GM13977 (cell line): ENCODE data around the gene KLHL29.

Experiments used
- DNase-seq: peaks from one replicate; pipeline ENCODE4 v3.0.0; 2012; ENCODE audit warnings: low spot score
- in situ Hi-C: fragments of 300-500 bp; cut with MboI; formaldehyde crosslinking; loops from one replicate; pipeline ENCODE4 v1.12.0; 2022; ENCODE audit warnings: low sequenced_read_pairs, low pct_unique_long_range_greater_than_20kb, mixed read lengths, inconsistent platforms; ENCODE audit not compliant: unreplicated experiment
- TF ChIP-seq, protein P1 (sequence below): IDR thresholded peaks from 2 replicates; pipeline ENCODE4 v1.5.1; 2012; ENCODE audit warnings: mild to moderate bottlenecking, control low read depth; ENCODE audit not compliant: insufficient read depth; ENCODE audit errors: extremely low read depth, missing control alignments

The KLHL29 gene

DNA sequence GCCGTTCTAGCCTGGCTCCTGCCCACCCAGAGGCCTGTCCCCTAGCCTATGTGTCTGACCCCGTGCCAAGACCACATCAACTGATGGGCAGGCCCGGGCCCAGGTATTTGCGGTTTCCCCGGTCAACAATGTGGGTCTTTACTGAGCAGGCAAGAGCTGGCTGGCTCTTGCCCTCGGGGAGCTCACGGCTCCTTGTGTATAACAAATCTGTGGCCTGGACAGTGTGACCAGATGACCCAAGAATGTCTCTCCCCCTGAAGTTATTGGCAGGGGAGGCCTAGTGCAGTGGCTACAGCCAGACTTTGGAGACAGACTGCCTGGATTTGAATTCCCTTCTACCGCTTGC lies 179.6 kb downstream of the KLHL29 start:
- in situ Hi-C loops: no loop called here

DNA sequence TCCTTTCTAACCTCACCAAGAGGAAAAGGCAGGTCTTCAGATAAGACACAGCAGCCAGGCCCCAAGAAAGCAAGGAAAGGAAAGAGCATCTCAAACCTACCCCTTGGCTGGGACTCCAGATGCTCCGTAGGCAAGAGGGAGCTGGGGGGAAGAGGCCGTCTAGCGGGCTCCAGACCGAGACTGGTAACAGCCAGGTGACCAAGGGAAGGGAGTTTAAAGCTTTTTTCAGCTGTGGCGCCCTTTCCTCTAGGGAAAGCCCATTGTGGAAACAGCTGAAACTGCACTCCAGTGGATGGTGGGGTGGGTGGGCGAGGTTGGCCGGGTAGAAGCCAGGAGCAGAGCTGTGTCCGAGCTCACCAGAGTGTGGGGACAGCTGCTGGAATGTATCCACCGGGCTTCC lies 180.4 kb downstream of the KLHL29 start:
- no peak for DNase-seq
- TF ChIP-seq, protein P1, sequence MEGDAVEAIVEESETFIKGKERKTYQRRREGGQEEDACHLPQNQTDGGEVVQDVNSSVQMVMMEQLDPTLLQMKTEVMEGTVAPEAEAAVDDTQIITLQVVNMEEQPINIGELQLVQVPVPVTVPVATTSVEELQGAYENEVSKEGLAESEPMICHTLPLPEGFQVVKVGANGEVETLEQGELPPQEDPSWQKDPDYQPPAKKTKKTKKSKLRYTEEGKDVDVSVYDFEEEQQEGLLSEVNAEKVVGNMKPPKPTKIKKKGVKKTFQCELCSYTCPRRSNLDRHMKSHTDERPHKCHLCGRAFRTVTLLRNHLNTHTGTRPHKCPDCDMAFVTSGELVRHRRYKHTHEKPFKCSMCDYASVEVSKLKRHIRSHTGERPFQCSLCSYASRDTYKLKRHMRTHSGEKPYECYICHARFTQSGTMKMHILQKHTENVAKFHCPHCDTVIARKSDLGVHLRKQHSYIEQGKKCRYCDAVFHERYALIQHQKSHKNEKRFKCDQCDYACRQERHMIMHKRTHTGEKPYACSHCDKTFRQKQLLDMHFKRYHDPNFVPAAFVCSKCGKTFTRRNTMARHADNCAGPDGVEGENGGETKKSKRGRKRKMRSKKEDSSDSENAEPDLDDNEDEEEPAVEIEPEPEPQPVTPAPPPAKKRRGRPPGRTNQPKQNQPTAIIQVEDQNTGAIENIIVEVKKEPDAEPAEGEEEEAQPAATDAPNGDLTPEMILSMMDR: no peak
- in situ Hi-C loops: no loop called here

More for the DNA sequence above, 179.6 kb downstream of the KLHL29 start:
- TF ChIP-seq, protein P1: no peak
- no peak for DNase-seq

DNA sequence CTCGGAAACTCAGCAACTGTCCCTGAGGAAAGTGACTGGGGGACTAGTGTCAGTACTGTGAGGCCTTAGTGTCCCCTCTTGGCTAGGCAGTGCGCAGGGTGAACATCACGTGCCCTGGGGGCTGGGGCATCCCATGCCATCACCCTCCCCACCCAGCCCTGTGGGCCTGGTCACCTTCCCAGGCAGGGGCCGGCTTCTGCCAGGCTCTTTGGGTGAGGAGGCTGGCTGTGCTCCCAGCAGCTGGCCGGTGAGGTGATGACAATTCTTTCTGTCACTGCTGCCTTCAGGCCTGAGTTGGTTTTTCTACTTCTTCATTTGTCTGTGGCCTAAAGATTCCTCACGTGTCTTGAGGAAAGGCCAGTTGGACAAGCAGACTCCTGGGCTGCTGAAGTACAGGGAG lies 180.8 kb downstream of the KLHL29 start:
- no peak for DNase-seq
- in situ Hi-C loops: no loop called here
- TF ChIP-seq, protein P1: no peak

DNA sequence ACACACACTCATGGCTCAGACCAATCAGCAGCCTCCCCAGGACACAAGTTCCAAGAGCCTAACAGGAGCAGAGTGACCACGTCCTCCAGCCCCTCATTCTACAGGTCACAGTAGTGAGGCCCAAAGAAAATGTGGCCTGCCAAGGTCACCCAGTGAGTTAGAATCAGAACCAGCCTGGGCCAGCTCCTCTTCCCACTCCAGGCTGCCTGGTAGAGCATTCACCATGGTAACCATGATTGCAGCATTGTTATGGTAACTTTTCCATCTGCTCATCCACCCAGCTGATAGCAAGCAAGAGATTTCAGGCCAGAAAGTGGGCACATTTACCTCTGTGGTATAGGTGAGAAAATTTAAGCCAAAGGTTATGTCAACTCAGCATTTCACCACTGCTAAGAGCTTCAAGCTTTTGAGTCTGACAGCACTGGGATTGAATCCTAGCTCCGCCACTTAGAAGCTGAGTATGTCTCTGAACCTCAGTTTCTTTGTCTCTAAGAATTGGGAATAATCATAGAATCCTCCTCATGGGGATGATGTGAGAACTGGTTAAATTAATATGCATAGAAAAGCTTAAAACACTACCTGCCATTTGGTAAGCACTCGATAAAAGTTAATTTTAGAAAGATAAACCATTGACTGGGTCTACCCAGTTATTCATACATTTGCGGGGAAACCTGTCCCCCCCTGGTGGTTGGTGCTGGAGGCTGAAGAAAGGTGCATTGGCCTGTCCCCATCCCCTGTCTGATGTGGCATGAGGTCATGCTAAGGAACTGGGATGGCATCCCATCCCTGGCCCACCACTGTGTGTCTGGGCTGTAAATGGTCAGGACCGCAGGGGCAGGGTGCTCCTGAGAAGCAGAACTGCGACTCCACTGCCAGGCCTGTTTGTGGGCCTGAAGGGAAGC lies 181.5 kb downstream of the KLHL29 start:
- in situ Hi-C loops: no loop called here
- TF ChIP-seq, protein P1: peak; percentile 41
- DNase-seq: peak; percentile 64

DNA sequence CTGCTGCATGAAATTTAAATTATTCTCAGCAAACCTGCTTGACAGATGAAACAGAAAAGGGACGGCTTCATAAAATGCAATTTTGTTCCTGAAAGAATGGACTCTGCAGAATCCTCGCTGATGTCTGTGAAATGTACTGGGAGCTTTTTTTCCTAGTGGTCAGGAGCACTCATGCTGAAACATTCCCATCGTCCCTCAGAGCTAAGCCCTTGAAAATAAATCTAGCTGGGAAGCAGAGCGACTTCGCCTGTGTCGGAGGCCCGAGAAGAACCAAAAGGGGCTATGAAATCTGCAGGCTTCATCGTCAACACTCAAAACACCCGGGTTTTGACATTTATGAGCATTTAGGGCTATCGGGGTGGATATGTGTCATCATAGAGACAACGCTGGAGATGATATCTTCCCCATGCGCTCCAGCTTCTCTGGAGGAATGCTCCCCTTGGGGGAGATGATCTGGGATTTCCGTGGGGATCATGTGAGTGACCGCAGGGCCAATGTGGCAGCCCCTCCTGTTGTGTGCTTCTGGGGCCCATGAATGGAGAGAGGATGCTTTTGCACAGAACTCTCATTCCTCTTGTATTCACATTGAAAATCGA lies 182.3 kb downstream of the KLHL29 start:
- TF ChIP-seq, protein P1: no peak
- in situ Hi-C loops: no loop called here
- no peak for DNase-seq

DNA sequence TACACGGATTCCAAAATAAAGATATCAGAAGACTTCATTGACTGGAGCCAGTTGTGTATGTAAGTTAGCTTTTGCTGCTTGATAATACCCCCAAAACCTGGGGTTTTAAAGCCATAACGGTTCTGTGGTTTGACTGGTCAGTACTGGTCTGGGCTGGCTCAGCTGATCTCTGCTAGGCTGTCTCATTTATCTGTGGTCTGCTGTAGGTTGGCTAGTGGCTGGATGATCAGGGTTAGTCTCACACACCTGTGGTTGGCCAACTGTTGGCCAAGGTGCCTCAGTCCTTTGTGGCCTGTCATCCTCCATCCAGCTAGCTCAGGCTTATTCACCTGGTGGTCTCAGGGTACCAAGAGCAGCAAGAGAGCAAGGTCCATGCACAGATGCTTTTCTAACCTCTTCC lies 183.2 kb downstream of the KLHL29 start:
- no peak for DNase-seq
- in situ Hi-C loops: no loop called here
- TF ChIP-seq, protein P1: no peak
